Activated CD4-positive, alpha-beta T cell treated with anti-CD3 and anti-CD28 coated beads for 4 hours (primary cell): ENCODE results near the gene IL1RN.

Experiments
- DNase-seq, 2 donors: peaks; one replicate each; pipeline ENCODE4 v3.0.0-alpha.2; 2020

Gene IL1RN

GRCh38 chr2:113157118-113157896, 29.9 kb downstream of the IL1RN start:
- peak; percentile 46 to 55 for DNase-seq

- DNase-seq, result no peak
Observed at GRCh38 chr2:113157897-113158753, 30.7 kb downstream of the IL1RN start.

GRCh38 chr2:113158884-113159553, 31.6 kb downstream of the IL1RN start:
- no peak for DNase-seq

- no peak for DNase-seq
Observed at GRCh38 chr2:113160248-113160647, 32.9 kb downstream of the IL1RN start.

- DNase-seq, result no peak
Observed at GRCh38 chr2:113160962-113161361, 33.6 kb downstream of the IL1RN start.

- DNase-seq, result no peak
Observed at GRCh38 chr2:113162173-113162572, 34.8 kb downstream of the IL1RN start.

GRCh38 chr2:113162869-113163268, 35.5 kb downstream of the IL1RN start:
- DNase-seq, result no peak

GRCh38 chr2:113164215-113164929, 37.0 kb downstream of the IL1RN start:
- DNase-seq, result no peak

- DNase-seq, result no peak
Observed at GRCh38 chr2:113164930-113165585, 37.7 kb downstream of the IL1RN start.

GRCh38 chr2:113166187-113166645, 38.8 kb downstream of the IL1RN start:
- DNase-seq, result no peak

- DNase-seq, result peak in 1 of 2 donors; percentile 44
Observed at GRCh38 chr2:113167115-113167932, 39.9 kb downstream of the IL1RN start.

GRCh38 chr2:113167962-113168340, 40.6 kb downstream of the IL1RN start:
- no peak for DNase-seq

- no peak for DNase-seq
Observed at GRCh38 chr2:113169002-113169530, 41.7 kb downstream of the IL1RN start.

GRCh38 chr2:113169586-113169985, 42.2 kb downstream of the IL1RN start:
- DNase-seq, result no peak

- no peak for DNase-seq
Observed at GRCh38 chr2:113171334-113172075, 44.1 kb downstream of the IL1RN start.

GRCh38 chr2:113172721-113173541, 45.5 kb downstream of the IL1RN start:
- no peak for DNase-seq

- DNase-seq, result peak; percentile 77 to 82
Observed at GRCh38 chr2:113173542-113174375, 46.4 kb downstream of the IL1RN start, which contains the start of gene PSD4. PSD4 (plus strand) TSS chr2:113173971; CDS start chr2:113182457, 8,486 bp downstream.

GRCh38 chr2:113174376-113174750, 47.0 kb downstream of the IL1RN start:
- DNase-seq, result no peak
